ENCODE results near the gene SEPSECS. TPM values are rescaled to one million over a fixed set of nuclear protein-coding genes. Genes with fewer than 3 reads are reported as not detected.

SEPSECS gene
- total and polyA plus RNA-seq, 9 of the 15 experiments (the other 6 are each of a cell fraction or from before 2014, with no cell fraction given): 3.9 to 17.2 (median 7.9) TPM

GRCh38 chr4:25159837-25160713, at the start of gene SEPSECS (continued):
- TF ChIP-seq SFPQ (IDR thresholded peaks at IDR 0.05; ENCODE audit: low read depth, low read length) (no peak), NFIC (IDR thresholded peaks at IDR 0.05) (peak; percentile 93), HMGN3 (IDR thresholded peaks at IDR 0.05; ENCODE audit: borderline replicate concordance, extremely low read depth, insufficient read length, low read depth, low read length) (no peak), TBL1XR1 (IDR thresholded peaks at IDR 0.05; ENCODE audit: low read length in 2 of 2) (peak in 1 of 2 experiments; percentile 58; a peak in 1 of 4 replicates), MXD1 (CRISPR knock-in tag; IDR thresholded peaks at IDR 0.05; ENCODE audit: borderline replicate concordance, poor library complexity, severe bottlenecking) (no peak), TEAD2 (tag; IDR thresholded peaks at IDR 0.05) (no peak), CTBP1 (IDR thresholded peaks at IDR 0.05; ENCODE audit: borderline replicate concordance) (0 out of 2 replicates have a peak, but pooled peaks have one; percentile 50), OTX1 (CRISPR knock-in tag; IDR thresholded peaks at IDR 0.05) (0 out of 2 replicates have a peak, but pooled peaks have one; percentile 10), MYBL2 (IDR thresholded peaks at IDR 0.05; ENCODE audit: low read depth) (no peak; the same call in 1 of the 2 replicates), MYBL2 (CRISPR knock-in tag; IDR thresholded peaks at IDR 0.05; ENCODE audit: borderline replicate concordance) (no peak), ZFP1 (CRISPR knock-in tag; IDR thresholded peaks at IDR 0.05) (no peak), FOXJ2 (tag; IDR thresholded peaks at IDR 0.05) (peak; percentile 62; the same call in 1 of the 2 replicates), GTF2E2 (tag; IDR thresholded peaks at IDR 0.05) (no peak), ZNF561 (CRISPR knock-in tag; conservative IDR thresholded peaks at IDR 0.05) (no peak), ETV6 (IDR thresholded peaks at IDR 0.05; ENCODE audit: borderline replicate concordance in 1 of 2, low read depth in 2 of 2, low read length in 1 of 2) (no peak), ETV6 (CRISPR knock-in tag; IDR thresholded peaks at IDR 0.05; ENCODE audit: borderline replicate concordance) (peak; percentile 58; the same call in 1 of the 2 replicates)
- TF ChIP-seq, protein P1, sequence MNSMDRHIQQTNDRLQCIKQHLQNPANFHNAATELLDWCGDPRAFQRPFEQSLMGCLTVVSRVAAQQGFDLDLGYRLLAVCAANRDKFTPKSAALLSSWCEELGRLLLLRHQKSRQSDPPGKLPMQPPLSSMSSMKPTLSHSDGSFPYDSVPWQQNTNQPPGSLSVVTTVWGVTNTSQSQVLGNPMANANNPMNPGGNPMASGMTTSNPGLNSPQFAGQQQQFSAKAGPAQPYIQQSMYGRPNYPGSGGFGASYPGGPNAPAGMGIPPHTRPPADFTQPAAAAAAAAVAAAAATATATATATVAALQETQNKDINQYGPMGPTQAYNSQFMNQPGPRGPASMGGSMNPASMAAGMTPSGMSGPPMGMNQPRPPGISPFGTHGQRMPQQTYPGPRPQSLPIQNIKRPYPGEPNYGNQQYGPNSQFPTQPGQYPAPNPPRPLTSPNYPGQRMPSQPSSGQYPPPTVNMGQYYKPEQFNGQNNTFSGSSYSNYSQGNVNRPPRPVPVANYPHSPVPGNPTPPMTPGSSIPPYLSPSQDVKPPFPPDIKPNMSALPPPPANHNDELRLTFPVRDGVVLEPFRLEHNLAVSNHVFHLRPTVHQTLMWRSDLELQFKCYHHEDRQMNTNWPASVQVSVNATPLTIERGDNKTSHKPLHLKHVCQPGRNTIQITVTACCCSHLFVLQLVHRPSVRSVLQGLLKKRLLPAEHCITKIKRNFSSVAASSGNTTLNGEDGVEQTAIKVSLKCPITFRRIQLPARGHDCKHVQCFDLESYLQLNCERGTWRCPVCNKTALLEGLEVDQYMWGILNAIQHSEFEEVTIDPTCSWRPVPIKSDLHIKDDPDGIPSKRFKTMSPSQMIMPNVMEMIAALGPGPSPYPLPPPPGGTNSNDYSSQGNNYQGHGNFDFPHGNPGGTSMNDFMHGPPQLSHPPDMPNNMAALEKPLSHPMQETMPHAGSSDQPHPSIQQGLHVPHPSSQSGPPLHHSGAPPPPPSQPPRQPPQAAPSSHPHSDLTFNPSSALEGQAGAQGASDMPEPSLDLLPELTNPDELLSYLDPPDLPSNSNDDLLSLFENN (IDR thresholded peaks at IDR 0.05; ENCODE audit: low read depth in 2 of 2, low read length in 2 of 2): 0 out of 4 replicates have a peak, but pooled peaks of 1 of the 2 experiments have one; percentile 35
- TF ChIP-seq, protein P2, sequence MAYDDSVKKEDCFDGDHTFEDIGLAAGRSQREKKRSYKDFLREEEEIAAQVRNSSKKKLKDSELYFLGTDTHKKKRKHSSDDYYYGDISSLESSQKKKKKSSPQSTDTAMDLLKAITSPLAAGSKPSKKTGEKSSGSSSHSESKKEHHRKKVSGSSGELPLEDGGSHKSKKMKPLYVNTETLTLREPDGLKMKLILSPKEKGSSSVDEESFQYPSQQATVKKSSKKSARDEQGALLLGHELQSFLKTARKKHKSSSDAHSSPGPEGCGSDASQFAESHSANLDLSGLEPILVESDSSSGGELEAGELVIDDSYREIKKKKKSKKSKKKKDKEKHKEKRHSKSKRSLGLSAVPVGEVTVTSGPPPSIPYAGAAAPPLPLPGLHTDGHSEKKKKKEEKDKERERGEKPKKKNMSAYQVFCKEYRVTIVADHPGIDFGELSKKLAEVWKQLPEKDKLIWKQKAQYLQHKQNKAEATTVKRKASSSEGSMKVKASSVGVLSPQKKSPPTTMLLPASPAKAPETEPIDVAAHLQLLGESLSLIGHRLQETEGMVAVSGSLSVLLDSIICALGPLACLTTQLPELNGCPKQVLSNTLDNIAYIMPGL (CRISPR knock-in tag; IDR thresholded peaks at IDR 0.05): 0 out of 2 replicates have a peak, but pooled peaks have one; percentile 24
